Upper lobe of right lung (tissue), 1 donor: ENCODE data around the gene GULP1. TPM values are rescaled to one million over a fixed set of nuclear protein-coding genes. Genes with fewer than 3 reads are reported as not detected.

Experiments used
- ATAC-seq: fragments of 200-7000 bp; cut with Tn5 transposase; one replicate; pipeline ENCODE4 v1.9.1; 2020; ENCODE audit warnings: mild to moderate bottlenecking, moderate library complexity
- DNase-seq: peaks from one replicate; pipeline ENCODE4 v3.0.0-alpha.2; 2020
- H3K27ac ChIP-seq: fragments of 200-600 bp; one replicate; pipeline ENCODE4 v1.8.0; 2022
- H3K27me3 ChIP-seq: fragments of 200-600 bp; one replicate; pipeline ENCODE4 v1.8.0; 2022; ENCODE audit warnings: mild to moderate bottlenecking
- H3K36me3 ChIP-seq: fragments of 200-600 bp; one replicate; pipeline ENCODE4 v1.8.0; 2022
- H3K4me1 ChIP-seq: fragments of 200-600 bp; one replicate; pipeline ENCODE4 v1.8.0; 2022
- H3K4me3 ChIP-seq: fragments of 200-600 bp; one replicate; pipeline ENCODE4 v1.8.0; 2022; ENCODE audit warnings: mild to moderate bottlenecking
- H3K9me3 ChIP-seq: fragments of 200-600 bp; one replicate; pipeline ENCODE4 v1.8.0; 2022
- CTCF ChIP-seq: fragments of 200-600 bp; IDR thresholded peaks from one replicate; pipeline ENCODE4 v1.8.0; 2022; ENCODE audit warnings: antibody characterized with exemption
- intact Hi-C: fragments of 100-400 bp; cut with DNase I; formaldehyde crosslinking; loops from one replicate; pipeline ENCODE4 v1.11.0; 2022
- total RNA-seq: library from RNA; stranded (reverse); fragmentation: NEBNext Ultra II Directional; extraction: Animal tissue kit (Norgen Biotek cat#: 25700); gene quantifications from one replicate; pipeline ENCODE4 v1.2.1, GENCODE V29; 2021
- donor health status: DM: no; HTN: yes; CAD: no; lungs with severe emphysema.

GULP1 gene
- total RNA-seq, 1 donor from 2014 or later: 30.6 TPM

GRCh38 chr2:188345831-188346458, 54.3 kb downstream of the GULP1 start:
- Histone ChIP-seq H3K27me3 (no peaks in the 10 kb centered on the region), H3K4me3 (no peak overlapping the region), H3K9me3 (no peaks in the 10 kb centered on the region), H3K27ac (no peak overlapping the region), H3K4me1 (no peaks in the 10 kb centered on the region), H3K36me3 (no peaks in the 10 kb centered on the region)
- no peak for TF ChIP-seq CTCF
- intact Hi-C loops: no loop called here
- DNase-seq: no peak
- no peak for ATAC-seq

GRCh38 chr2:188349019-188349418, 57.3 kb downstream of the GULP1 start:
- H3K27me3 ChIP-seq: no peaks in the 10 kb centered on the region
- no peaks in the 10 kb centered on the region for H3K9me3 ChIP-seq
- no peak for TF ChIP-seq CTCF
- no peak for ATAC-seq
- no peak overlapping the region for H3K4me3 ChIP-seq
- no peak overlapping the region for H3K27ac ChIP-seq
- H3K36me3 ChIP-seq: no peaks in the 10 kb centered on the region
- H3K4me1 ChIP-seq: no peaks in the 10 kb centered on the region
- intact Hi-C loops: no loop called here
- no peak for DNase-seq

GRCh38 chr2:188353282-188353681, 61.6 kb downstream of the GULP1 start:
- DNase-seq (no peak), ATAC-seq (no peak)
- no peak for TF ChIP-seq CTCF
- no peaks in the 10 kb centered on the region for H3K9me3 ChIP-seq
- H3K27ac ChIP-seq: no peak overlapping the region
- no peaks in the 10 kb centered on the region for H3K27me3 ChIP-seq
- H3K4me3 ChIP-seq: no peak overlapping the region
- intact Hi-C loops: no loop called here
- H3K36me3 ChIP-seq: no peaks in the 10 kb centered on the region
- no peaks in the 10 kb centered on the region for H3K4me1 ChIP-seq

GRCh38 chr2:188360485-188361263, 69.0 kb downstream of the GULP1 start:
- ATAC-seq: no peak
- intact Hi-C loops: no loop called here
- TF ChIP-seq CTCF: no peak

GRCh38 chr2:188364033-188364630, 72.5 kb downstream of the GULP1 start:
- H3K9me3 ChIP-seq: no peaks in the 10 kb centered on the region
- no peak overlapping the region for H3K27ac ChIP-seq
- intact Hi-C loops: no loop called here
- TF ChIP-seq CTCF: no peak
- no peak overlapping the region for H3K4me3 ChIP-seq
- H3K27me3 ChIP-seq: no peaks in the 10 kb centered on the region
- no peaks in the 10 kb centered on the region for H3K36me3 ChIP-seq
- DNase-seq: no peak
- no peak for ATAC-seq
- no peaks in the 10 kb centered on the region for H3K4me1 ChIP-seq

More at GRCh38 chr2:188360485-188361263, 69.0 kb downstream of the GULP1 start:
- no peak overlapping the region for H3K4me3 ChIP-seq
- no peak overlapping the region for H3K27ac ChIP-seq
- H3K4me1 ChIP-seq: no peaks in the 10 kb centered on the region
- H3K9me3 ChIP-seq: no peaks in the 10 kb centered on the region
- H3K36me3 ChIP-seq: no peaks in the 10 kb centered on the region
- no peaks in the 10 kb centered on the region for H3K27me3 ChIP-seq
- DNase-seq: no peak
